ENCODE measurements around the gene MOCOS. TPM values are rescaled to one million over a fixed set of nuclear protein-coding genes. Genes with fewer than 3 reads are reported as not detected.

MOCOS gene
- polyA plus RNA-seq, 3 donors from 2014 or later: not detected

DNA sequence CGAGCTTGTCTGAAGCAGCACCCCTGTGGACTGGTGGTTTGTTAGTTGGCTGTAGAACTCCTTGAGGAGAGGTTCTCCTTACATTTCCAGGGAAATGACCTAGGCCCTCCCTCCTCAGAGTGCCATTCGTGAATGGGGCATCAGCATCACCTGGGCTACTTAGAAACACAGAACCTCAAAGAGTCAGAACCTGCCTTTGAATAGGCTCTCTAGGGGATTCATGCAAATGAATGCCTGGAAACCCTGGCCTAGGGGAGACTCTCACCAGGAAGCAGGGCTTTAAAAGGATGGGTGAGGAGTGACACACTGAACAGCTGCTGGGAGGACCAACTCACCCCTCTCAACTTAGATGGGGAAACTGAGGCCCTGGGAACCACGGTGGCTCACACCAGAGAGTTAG lies 2.1 kb upstream of the MOCOS start:
- Mint-ChIP-seq H3K27me3 (ENCODE audit: low read depth in 3 of 3) (peaks cover 0 to 10% (median 10%) of the 10 kb centered on the region in 3 donors), H3K27ac (no peak overlapping the region), H3K4me3 (peak overlapping the region in 3 of 5 donors; percentile 8 to 85 (median 34)), H3K36me3 (no peaks in the 10 kb centered on the region), H3K9me3 (no peaks in the 10 kb centered on the region), H3K4me1 (peaks cover 7 to 14% of the 10 kb centered on the region in 2 donors)
- no peak for DNase-seq

DNA sequence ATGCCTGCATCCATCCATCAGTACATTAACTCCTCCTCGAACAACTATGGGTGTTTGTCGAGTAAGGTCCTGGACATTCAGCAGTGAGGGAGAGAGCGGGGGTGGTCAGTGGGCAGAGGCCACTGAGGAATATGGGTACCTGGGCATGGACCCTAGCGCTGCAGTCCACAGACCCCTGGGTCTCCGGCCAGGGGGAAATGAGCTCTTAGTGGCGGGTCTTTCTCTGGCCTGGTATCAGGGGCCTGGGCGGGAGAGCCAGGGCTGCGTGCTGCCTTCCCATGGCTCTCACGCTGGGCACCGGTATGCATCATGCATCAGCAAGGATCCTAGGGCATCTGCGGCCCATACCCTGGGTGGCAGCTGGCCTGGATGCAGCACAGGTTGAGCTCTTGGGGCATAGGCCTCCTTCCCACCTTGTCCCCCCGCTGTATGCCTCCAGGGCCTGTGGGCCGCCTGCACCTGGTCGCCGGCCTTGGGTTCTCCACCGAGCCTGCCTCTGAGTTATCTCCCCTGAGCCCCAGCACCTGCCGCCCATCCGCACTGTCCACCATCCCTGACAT lies 1.3 kb upstream of the MOCOS start:
- no peak for DNase-seq
- peak overlapping the region; percentile 49 to 89 (median 85) for H3K4me3 Mint-ChIP-seq
- H3K4me1 Mint-ChIP-seq: peaks cover 7 to 14% of the 10 kb centered on the region in 2 donors
- no peaks in the 10 kb centered on the region for H3K9me3 Mint-ChIP-seq
- H3K27me3 Mint-ChIP-seq (ENCODE audit: low read depth in 3 of 3): peaks cover 0 to 11% (median 10%) of the 10 kb centered on the region in 3 donors
- H3K27ac Mint-ChIP-seq: no peak overlapping the region
- H3K36me3 Mint-ChIP-seq: no peaks in the 10 kb centered on the region

DNA sequence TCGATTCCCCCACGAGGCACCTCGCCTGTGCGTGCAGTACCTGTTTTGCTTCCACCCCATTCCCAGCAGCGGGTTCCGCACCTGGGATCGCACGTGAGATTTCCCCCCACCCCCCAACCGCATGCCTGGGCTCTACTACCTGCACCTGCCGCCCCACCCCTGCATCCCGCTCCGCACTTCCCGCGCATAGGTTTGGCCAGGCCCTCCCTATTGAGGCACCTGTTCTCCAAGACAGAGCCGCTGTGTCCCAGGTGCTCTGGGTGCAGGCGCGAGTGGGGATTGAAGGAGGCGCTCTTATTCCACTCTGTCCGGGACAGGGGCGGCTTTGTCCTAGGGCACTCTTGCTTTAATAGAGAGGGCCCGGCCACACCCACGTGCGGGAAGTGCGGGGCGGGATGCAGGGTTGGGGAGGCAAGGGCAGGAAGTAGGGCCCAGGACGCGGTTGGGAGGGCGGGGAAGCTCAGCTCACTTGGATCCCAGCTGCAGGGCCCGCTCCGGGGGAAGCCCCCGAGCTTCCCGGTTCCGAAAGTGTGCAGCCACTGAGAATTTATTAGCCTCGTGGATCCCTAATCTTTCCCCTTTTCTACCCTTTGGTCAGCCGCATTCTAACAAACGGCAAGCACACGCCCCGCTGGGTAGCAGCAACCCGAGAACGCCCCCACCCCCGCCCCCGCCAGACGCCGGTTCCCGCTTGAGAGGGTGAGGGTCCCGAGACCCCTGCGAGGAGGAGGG lies 670 bp upstream of the MOCOS start:
- H3K36me3 Mint-ChIP-seq: no peaks in the 10 kb centered on the region
- no peak overlapping the region for H3K27ac Mint-ChIP-seq
- H3K4me3 Mint-ChIP-seq: peak overlapping the region; percentile 79 to 89 (median 85)
- H3K27me3 Mint-ChIP-seq (ENCODE audit: low read depth in 3 of 3): peaks cover 0 to 13% (median 10%) of the 10 kb centered on the region in 3 donors
- no peaks in the 10 kb centered on the region for H3K9me3 Mint-ChIP-seq
- DNase-seq: peak in 1 of 3 donors; percentile 1
- peaks cover 7 to 14% of the 10 kb centered on the region in 2 donors for H3K4me1 Mint-ChIP-seq

DNA sequence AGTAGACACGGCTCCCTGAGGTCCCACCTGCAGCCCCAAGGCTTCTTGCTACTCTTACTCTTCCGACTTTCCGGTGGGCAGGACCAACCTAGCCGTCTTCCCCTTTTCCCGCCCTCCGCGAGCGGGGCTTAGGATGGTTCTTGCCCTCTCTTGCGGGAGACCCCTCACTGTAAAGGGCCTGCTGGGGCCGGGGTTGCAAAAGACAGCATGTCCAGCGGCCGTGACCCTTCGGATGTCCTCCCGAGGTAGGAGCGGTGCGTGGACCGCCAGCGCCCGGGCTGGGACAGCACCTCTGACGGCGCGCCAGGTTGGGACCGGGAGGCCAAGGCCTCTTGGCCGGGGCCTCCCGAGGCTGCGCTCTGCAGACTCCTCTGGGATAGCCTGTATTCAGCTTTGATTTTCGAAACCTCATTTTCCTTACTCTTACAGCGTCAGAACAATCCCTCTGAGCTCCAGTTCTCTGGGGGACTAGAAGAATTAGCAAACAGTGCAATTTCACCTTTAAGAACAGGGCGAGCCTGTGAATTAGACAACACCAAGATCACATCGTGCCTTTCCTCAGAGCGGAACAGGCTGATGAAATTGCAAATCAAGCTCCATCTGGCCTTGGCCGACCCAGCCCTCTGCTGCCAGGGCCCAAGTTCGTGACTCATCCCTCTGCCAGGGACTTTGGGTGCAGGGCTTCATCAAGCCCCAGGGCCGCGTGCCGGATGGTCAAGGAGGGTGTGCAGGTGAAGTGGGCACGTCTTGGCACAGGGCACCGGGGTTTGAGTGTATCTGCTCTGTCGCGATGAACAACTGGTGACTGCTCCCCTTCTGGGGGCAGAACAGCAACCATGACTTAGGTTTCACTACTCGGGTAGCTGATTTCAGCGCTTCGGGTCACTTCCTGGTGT lies 777 bp downstream of the MOCOS start:
- H3K27ac Mint-ChIP-seq: no peak overlapping the region
- DNase-seq: no peak
- H3K4me1 Mint-ChIP-seq: peaks cover 7 to 14% of the 10 kb centered on the region in 2 donors
- H3K9me3 Mint-ChIP-seq: no peaks in the 10 kb centered on the region
- H3K36me3 Mint-ChIP-seq: no peaks in the 10 kb centered on the region
- H3K27me3 Mint-ChIP-seq (ENCODE audit: low read depth in 3 of 3): peaks cover 0 to 13% (median 8%) of the 10 kb centered on the region in 3 donors
- peak overlapping the region; percentile 73 to 84 (median 79) for H3K4me3 Mint-ChIP-seq

DNA sequence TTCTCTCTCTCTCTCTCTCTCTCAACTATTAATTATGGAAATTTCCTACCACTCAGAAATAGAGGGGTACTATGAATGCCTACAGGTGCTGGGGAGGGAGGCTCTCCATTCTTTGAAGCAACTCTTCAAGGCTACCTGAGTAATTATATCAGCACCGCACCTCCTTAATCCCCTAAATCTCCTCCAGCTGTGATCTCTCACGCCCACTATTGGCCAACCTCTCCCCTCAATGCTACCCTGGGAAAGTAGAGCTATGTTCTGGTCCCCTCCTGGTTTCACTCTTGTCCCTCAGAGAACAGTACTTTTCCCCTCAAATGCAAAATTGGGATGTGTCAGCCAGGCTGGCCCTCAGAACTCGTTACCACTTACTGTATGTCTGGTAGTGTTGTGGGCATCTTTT lies 1.6 kb downstream of the MOCOS start:
- peak overlapping the region; percentile 73 to 84 (median 79) for H3K4me3 Mint-ChIP-seq
- H3K27me3 Mint-ChIP-seq (ENCODE audit: low read depth in 3 of 3): peaks cover 0 to 13% (median 8%) of the 10 kb centered on the region in 3 donors
- no peak overlapping the region for H3K27ac Mint-ChIP-seq
- H3K9me3 Mint-ChIP-seq: no peaks in the 10 kb centered on the region
- peaks cover 7 to 14% of the 10 kb centered on the region in 2 donors for H3K4me1 Mint-ChIP-seq
- no peak for DNase-seq
- H3K36me3 Mint-ChIP-seq: no peaks in the 10 kb centered on the region

DNA sequence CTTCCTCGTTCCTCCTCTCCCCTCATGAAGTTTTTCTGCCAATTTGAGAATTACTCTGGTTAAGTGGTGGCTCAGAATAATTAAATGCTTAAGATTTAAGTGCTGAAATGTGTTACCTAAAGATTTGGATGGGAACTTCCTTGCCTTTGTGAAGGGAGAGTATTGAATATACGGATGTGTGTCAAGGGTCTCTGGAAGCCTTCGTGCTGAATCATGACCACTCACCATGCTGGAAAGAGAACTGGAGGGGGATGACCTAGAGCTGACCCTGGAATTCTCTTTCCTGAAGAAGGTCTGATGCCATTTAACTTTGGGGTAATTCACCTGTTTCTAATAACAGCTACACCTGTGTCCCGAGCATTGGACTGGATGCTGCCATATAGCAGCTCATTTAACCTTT lies 2.2 kb downstream of the MOCOS start:
- no peak overlapping the region for H3K27ac Mint-ChIP-seq

DNA sequence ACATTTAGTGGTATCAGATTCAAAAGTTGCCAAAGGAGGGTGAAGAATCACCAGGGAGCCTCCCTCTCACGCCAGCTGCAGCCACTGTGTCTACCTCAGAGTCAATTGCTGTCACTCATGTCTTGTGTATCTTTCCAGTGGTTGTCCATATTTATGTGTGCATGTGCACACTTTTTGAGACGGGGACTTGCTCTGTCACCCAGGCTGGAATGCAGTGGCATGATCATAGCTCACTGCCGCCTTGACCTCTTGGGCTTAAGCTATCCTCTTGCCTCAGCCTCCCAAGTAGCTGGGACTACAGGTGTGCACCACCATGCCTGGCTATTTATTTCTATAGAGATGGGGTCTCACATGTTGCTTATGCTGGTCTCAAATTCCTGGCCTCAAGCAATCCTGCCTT lies 4.0 kb downstream of the MOCOS start:
- Mint-ChIP-seq H3K4me1 (peaks cover 6 to 14% of the 10 kb centered on the region in 2 donors), H3K27me3 (ENCODE audit: low read depth in 3 of 3) (peaks cover 0 to 10% (median 7%) of the 10 kb centered on the region in 3 donors), H3K4me3 (no peak overlapping the region), H3K27ac (no peak overlapping the region), H3K36me3 (no peaks in the 10 kb centered on the region), H3K9me3 (no peaks in the 10 kb centered on the region)
- no peak for DNase-seq

More for the DNA sequence above, 2.2 kb downstream of the MOCOS start:
- Mint-ChIP-seq H3K36me3 (no peaks in the 10 kb centered on the region), H3K4me3 (no peak overlapping the region), H3K27me3 (ENCODE audit: low read depth in 3 of 3) (peaks cover 0 to 13% (median 8%) of the 10 kb centered on the region in 3 donors), H3K9me3 (no peaks in the 10 kb centered on the region), H3K4me1 (peaks cover 7 to 14% of the 10 kb centered on the region in 2 donors)
- DNase-seq: no peak

- DNase-seq: no peak
- Mint-ChIP-seq H3K36me3 (no peaks in the 10 kb centered on the region), H3K27me3 (ENCODE audit: low read depth in 3 of 3) (peaks cover 0 to 10% (median 4%) of the 10 kb centered on the region in 3 donors), H3K4me3 (no peak overlapping the region), H3K27ac (no peak overlapping the region), H3K4me1 (peaks cover 5 to 14% of the 10 kb centered on the region in 2 donors), H3K9me3 (no peaks in the 10 kb centered on the region)
Measured at GRCh38 chr18:36191711-36192110, 4.4 kb downstream of the MOCOS start.

DNA sequence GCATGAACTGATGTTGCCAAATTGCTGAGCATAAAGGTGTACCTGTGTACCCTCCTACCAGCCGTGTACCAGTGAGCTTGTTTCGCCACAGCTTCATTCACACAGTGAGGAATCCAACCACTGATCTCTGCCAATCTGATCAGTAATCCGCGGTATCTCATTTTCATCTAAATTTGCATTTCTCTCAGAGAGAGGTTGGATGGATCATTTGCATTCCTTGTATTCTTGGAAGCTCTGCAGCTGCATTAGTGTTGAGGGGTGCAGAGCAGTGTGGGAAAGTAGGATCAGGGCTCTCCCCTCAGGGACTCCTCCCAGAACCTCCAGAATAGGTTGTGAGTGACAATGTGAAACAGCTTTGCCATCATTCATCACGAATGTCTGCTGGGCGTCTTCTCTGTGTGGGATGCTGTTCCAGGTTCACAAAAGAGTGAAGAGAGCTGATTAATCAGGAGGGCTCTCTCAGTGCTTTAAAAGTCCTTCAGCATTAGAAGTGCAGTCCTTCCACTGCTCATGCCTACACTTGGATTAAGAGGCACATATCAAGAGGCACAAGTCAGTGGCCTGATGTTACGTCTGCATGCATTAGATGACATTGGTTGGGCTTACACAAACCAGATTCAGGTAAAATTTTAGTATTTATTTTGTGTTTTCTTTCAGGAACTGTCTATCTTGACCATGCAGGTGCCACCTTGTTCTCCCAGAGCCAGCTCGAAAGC lies 7.5 kb downstream of the MOCOS start:
- Mint-ChIP-seq H3K27ac (no peak overlapping the region), H3K9me3 (no peaks in the 10 kb centered on the region), H3K36me3 (no peaks in the 10 kb centered on the region), H3K27me3 (ENCODE audit: low read depth in 3 of 3) (peaks cover 0 to 3% (median 0%) of the 10 kb centered on the region in 3 donors), H3K4me3 (no peak overlapping the region), H3K4me1 (no peaks in the 10 kb centered on the region)
- no peak for DNase-seq

GRCh38 chr18:36195427-36196122 lies 8.3 kb downstream of the MOCOS start:
- Mint-ChIP-seq H3K36me3 (no peaks in the 10 kb centered on the region), H3K27ac (peak overlapping the region in 1 of 6 donors; percentile 79), H3K9me3 (no peaks in the 10 kb centered on the region), H3K27me3 (ENCODE audit: low read depth in 3 of 3) (peaks cover 0 to 3% (median 0%) of the 10 kb centered on the region in 3 donors), H3K4me1 (no peaks in the 10 kb centered on the region), H3K4me3 (no peak overlapping the region)
- no peak for DNase-seq

GRCh38 chr18:36196238-36196995 lies 9.1 kb downstream of the MOCOS start:
- no peak for DNase-seq
- no peak overlapping the region for H3K4me3 Mint-ChIP-seq
- H3K4me1 Mint-ChIP-seq: no peaks in the 10 kb centered on the region
- no peaks in the 10 kb centered on the region for H3K9me3 Mint-ChIP-seq
- H3K36me3 Mint-ChIP-seq: no peaks in the 10 kb centered on the region
- H3K27ac Mint-ChIP-seq: no peak overlapping the region
- peaks cover 0 to 3% (median 0%) of the 10 kb centered on the region in 3 donors for H3K27me3 Mint-ChIP-seq (ENCODE audit: low read depth in 3 of 3)

- no peaks in the 10 kb centered on the region for H3K9me3 Mint-ChIP-seq
- no peak overlapping the region for H3K4me3 Mint-ChIP-seq
- peaks cover 0 to 3% (median 0%) of the 10 kb centered on the region in 3 donors for H3K27me3 Mint-ChIP-seq (ENCODE audit: low read depth in 3 of 3)
- no peak for DNase-seq
- H3K27ac Mint-ChIP-seq: no peak overlapping the region
- no peaks in the 10 kb centered on the region for H3K36me3 Mint-ChIP-seq
- H3K4me1 Mint-ChIP-seq: no peaks in the 10 kb centered on the region
Measured at GRCh38 chr18:36197511-36198166, 10.3 kb downstream of the MOCOS start.

All from immature natural killer cell (primary cell).